ENCODE measurements around the gene ABCA13.

- TF ChIP-seq YY1 (IDR thresholded peaks at IDR 0.05; ENCODE audit: low read depth), result no peak
- no peak for TF ChIP-seq MAX (IDR thresholded peaks at IDR 0.05)
- TF ChIP-seq REST (IDR thresholded peaks at IDR 0.05; ENCODE audit: low read depth), result no peak
Observed at GRCh38 chr7:48259463-48260280, 88.4 kb downstream of the ABCA13 start.

All from Ishikawa (cell line).